Endothelial cell of umbilical vein (primary cell): ENCODE measurements around the gene HIVEP1. TPM values are rescaled to one million over a fixed set of nuclear protein-coding genes. Genes with fewer than 3 reads are reported as not detected.

Source experiments
- BruUV-seq: library from RNA; stranded (reverse); fragments of 400-500 nt; replicated peaks from 2 replicates; lab custom pipeline; 2021; lab: Mats Ljungman, UMichigan
- CTCF ChIA-PET: fragments of 300-600, 350-600 bp; sonication (Branson Sonifier 250); formaldehyde crosslinking; loops from one replicate; lab custom pipeline; 2021; ENCODE audit warnings: antibody characterized with exemption, inconsistent platforms; lab: Charles Lee
- POLR2A ChIA-PET: fragments of 300-600, 350-600 bp; sonication (Branson Sonifier 250); formaldehyde crosslinking; loops from one replicate; lab custom pipeline; 2021; ENCODE audit warnings: antibody characterized with exemption, inconsistent platforms; lab: Charles Lee
- DNase-seq: peaks from one replicate; pipeline ENCODE4 v3.0.0-alpha.2; 2011; ENCODE audit warnings: low read depth, low spot score
- FAIRE-seq: peaks from 2 replicates; lab custom pipeline; 2011; peaks lifted over from hg19 to GRCh38; lab: Jason Lieb, UNC
- H2AFZ ChIP-seq: 2 replicates; pipeline ENCODE4 v1.6.0; 2012; ENCODE audit warnings: low read depth, low read length, control low read depth, inconsistent platforms
- H3K27ac ChIP-seq: 2 replicates; pipeline ENCODE4 v1.5.1; 2011; ENCODE audit warnings: low read depth, mild to moderate bottlenecking, control low read depth, low read length, moderate library complexity; ENCODE audit not compliant: insufficient read depth
- H3K27me3 ChIP-seq, 2 experiments: 2 replicates each; pipeline versions ENCODE4 v1.6.0 to v1.6.1; 2011; ENCODE audit warnings: low read length in 2 of 2, mixed read lengths in 1 of 2; ENCODE audit not compliant: control insufficient read depth in 2 of 2, insufficient read depth in 2 of 2
- H3K36me3 ChIP-seq, 2 experiments: 2 replicates in 1 of 2; 3 replicates in 1 of 2; pipeline ENCODE4 v1.5.1; 2011; ENCODE audit warnings: low read length in 2 of 2, mild to moderate bottlenecking in 1 of 2, moderate library complexity in 1 of 2; ENCODE audit not compliant: control insufficient read depth in 2 of 2, insufficient read depth in 2 of 2; ENCODE audit errors: extremely low read depth in 1 of 2
- H3K4me1 ChIP-seq: 3 replicates; pipeline ENCODE4 v1.5.1; 2011; ENCODE audit warnings: mild to moderate bottlenecking, low read length; ENCODE audit not compliant: control insufficient read depth, insufficient read depth; ENCODE audit errors: extremely low read depth
- H3K4me2 ChIP-seq: 2 replicates; pipeline ENCODE4 v1.6.1; 2011; ENCODE audit warnings: low read length, control low read depth, mixed read lengths; ENCODE audit not compliant: insufficient read depth
- H3K4me3 ChIP-seq, 3 experiments: fragments of 200-600 bp in 1 of 3; sonication (generic), shearing (Covaris generic) in 1 of 3; replicated peaks in 1 of 3; 2 replicates each; pipeline ENCODE4 v1.5.1; 2011 to 2016; ENCODE audit warnings: control low read depth in 3 of 3, low read length in 3 of 3, mild to moderate bottlenecking in 2 of 3, inconsistent platforms in 1 of 3, low read depth in 1 of 3, moderate library complexity in 1 of 3; ENCODE audit not compliant: insufficient read depth in 1 of 3
- H3K79me2 ChIP-seq: 2 replicates; pipeline ENCODE4 v1.6.0; 2012; ENCODE audit warnings: low read length, inconsistent platforms; ENCODE audit not compliant: control insufficient read depth, insufficient read depth
- H3K9ac ChIP-seq: replicated peaks from 2 replicates; pipeline ENCODE3; 2011; ENCODE audit warnings: low read length, control low read depth; ENCODE audit not compliant: insufficient read depth; ENCODE audit errors: extremely low read depth
- H3K9me1 ChIP-seq: replicated peaks from 3 replicates; pipeline ENCODE4 v1.6.0; 2011; ENCODE audit warnings: mild to moderate bottlenecking, low read length; ENCODE audit not compliant: control insufficient read depth, insufficient read depth; ENCODE audit errors: extremely low read depth
- H3K9me3 ChIP-seq: replicated peaks from 2 replicates; pipeline ENCODE4 v1.5.1; 2012; ENCODE audit warnings: low read length, inconsistent platforms; ENCODE audit not compliant: control insufficient read depth, insufficient read depth
- H4K20me1 ChIP-seq: replicated peaks from 2 replicates; pipeline ENCODE3; 2011; ENCODE audit warnings: mild to moderate bottlenecking, low read length; ENCODE audit not compliant: control insufficient read depth, insufficient read depth; ENCODE audit errors: extremely low read depth
- CTCF ChIP-seq, 2 donors: IDR thresholded peaks; 1 replicate in 1 of 2; 2 replicates in 1 of 2; pipeline ENCODE4 v1.5.1; 2011; ENCODE audit warnings: low read length in 2 of 2, mild to moderate bottlenecking in 2 of 2, moderate library complexity in 2 of 2, control low read depth in 1 of 2, inconsistent platforms in 1 of 2, low read depth in 1 of 2; ENCODE audit not compliant: insufficient read depth in 1 of 2; ENCODE audit errors: extremely low read depth in 1 of 2
- EZH2 ChIP-seq: IDR thresholded peaks from 2 replicates; pipeline ENCODE4 v1.6.1; 2012; ENCODE audit warnings: borderline replicate concordance, low read depth, mild to moderate bottlenecking, moderate library complexity, low read length, inconsistent platforms; ENCODE audit not compliant: severe bottlenecking
- FOS ChIP-seq: IDR thresholded peaks from 2 replicates; pipeline ENCODE4 v1.6.1; 2011; ENCODE audit warnings: mild to moderate bottlenecking, low read length, moderate library complexity, borderline replicate concordance; ENCODE audit not compliant: insufficient read depth
- GATA2 ChIP-seq: IDR thresholded peaks from 2 replicates; pipeline ENCODE4 v1.7.0; 2011; ENCODE audit warnings: low read depth, mild to moderate bottlenecking, moderate library complexity, mixed read lengths, low read length; ENCODE audit not compliant: insufficient read length, insufficient read depth
- JUN ChIP-seq: IDR thresholded peaks from 2 replicates; pipeline ENCODE4 v1.6.1; 2011; ENCODE audit warnings: borderline replicate concordance, low read depth; ENCODE audit not compliant: insufficient read length, insufficient read depth
- MAX ChIP-seq: IDR thresholded peaks from 2 replicates; pipeline ENCODE4 v1.6.1; 2011; ENCODE audit not compliant: insufficient read depth, insufficient read length
- MYC ChIP-seq: IDR thresholded peaks from one replicate; pipeline ENCODE4 v1.6.1; 2011; ENCODE audit warnings: mild to moderate bottlenecking, low read depth, low read length
- POLR2A ChIP-seq: IDR thresholded peaks from 2 replicates; pipeline ENCODE4 v1.6.1; 2012; ENCODE audit warnings: low read depth, mild to moderate bottlenecking, control low read depth, low read length
- POLR2AphosphoS5 ChIP-seq: IDR thresholded peaks from 2 replicates; pipeline ENCODE4 v1.6.1; 2012; ENCODE audit warnings: low read depth, mild to moderate bottlenecking, control low read depth, low read length, moderate library complexity; ENCODE audit not compliant: insufficient read depth
- dilution Hi-C: fragments of 300-500 bp; cut with MboI; formaldehyde crosslinking; loops from one replicate; pipeline ENCODE4 v1.15.0; 2019; ENCODE audit warnings: low sequenced_read_pairs; ENCODE audit not compliant: extremely low pct_ligation_motif_present
- intact Hi-C: fragments of 100-400 bp; cut with micrococcal nuclease; formaldehyde crosslinking; loops from one replicate; pipeline ENCODE4 v1.10.0; 2022
- polyA plus RNA-seq, 4 experiments: library from polyadenylated mRNA; depleted of rRNA in 3 of 4; stranded (reverse) in 3 of 4; unstranded in 1 of 4; fragments of >200 nt; gene quantifications; 2 replicates each; pipeline versions ENCODE4 v1.2.1 to v1.2.3, GENCODE V29; 2011 to 2012; ENCODE audit warnings: missing spikeins in 1 of 4
- total RNA-seq: library from RNA; stranded (reverse); gene quantifications from 2 replicates; pipeline ENCODE4 v1.2.3, GENCODE V29; 2021

HIVEP1 gene
- total and polyA plus RNA-seq, 2 donors (not counting 3 experiments of a cell fraction or from before 2014, with no cell fraction given): 33.5 to 49.2 TPM

- TF ChIP-seq POLR2A (no peak), MYC (no peak)
- H3K36me3 ChIP-seq: no peaks in the 10 kb centered on the region
- no peak for DNase-seq
- H4K20me1 ChIP-seq: peaks cover 6% of the 10 kb centered on the region
- H3K4me2 ChIP-seq: no peak overlapping the region
- BruUV-seq: no TSS peak
- no peak overlapping the region for H3K27ac ChIP-seq
- H3K9ac ChIP-seq: no peak overlapping the region
- H3K9me1 ChIP-seq: no peaks in the 10 kb centered on the region
- no peaks in the 10 kb centered on the region for H3K27me3 ChIP-seq
- H3K9me3 ChIP-seq: no peaks in the 10 kb centered on the region
- intact Hi-C loops: no loop called here
- dilution Hi-C loops: no loop called here
- POLR2A ChIA-PET: no interaction called here
- H2AFZ ChIP-seq: no peak overlapping the region
- FAIRE-seq: no peak
- no peak overlapping the region for H3K4me3 ChIP-seq
- H3K4me1 ChIP-seq: no peaks in the 10 kb centered on the region
- CTCF ChIA-PET: interaction anchor here (1.0 kb wide), 1 partner anchor 8 kb away, joined by 3 read pairs; no protein-coding TSS in a partner anchor
- peaks cover 52% of the 10 kb centered on the region for H3K79me2 ChIP-seq
Measured at GRCh38 chr6:12083302-12083701, 71.2 kb downstream of the HIVEP1 start.

- H3K27ac ChIP-seq: no peak overlapping the region
- H3K36me3 ChIP-seq: peaks cover 0 to 2% of the 10 kb centered on the region in 2 experiments
- no peaks in the 10 kb centered on the region for H3K9me1 ChIP-seq
- H3K27me3 ChIP-seq: no peaks in the 10 kb centered on the region
- no peak for TF ChIP-seq MYC
- TF ChIP-seq GATA2: no peak
- no peak for TF ChIP-seq POLR2A
- TF ChIP-seq FOS: no peak
- TF ChIP-seq JUN: no peak
- no peak for TF ChIP-seq POLR2AphosphoS5
- TF ChIP-seq MAX: no peak
- no peak for TF ChIP-seq CTCF (IDR thresholded peaks at IDR 0.05; ENCODE audit: extremely low read depth in 1 of 2, insufficient read depth in 1 of 2, low read depth in 1 of 2, low read length in 2 of 2)
- TF ChIP-seq EZH2: no peak
- peaks cover 4% of the 10 kb centered on the region for H4K20me1 ChIP-seq
- ChIA-PET CTCF (interaction anchor here (1.0 kb wide), 1 partner anchor 8 kb away, joined by 3 read pairs; no protein-coding TSS in a partner anchor), POLR2A (no interaction called here)
- no peak overlapping the region for H3K4me2 ChIP-seq
- H3K9ac ChIP-seq: no peak overlapping the region
- FAIRE-seq (no peak), DNase-seq (no peak)
- peaks cover 53% of the 10 kb centered on the region for H3K79me2 ChIP-seq
- dilution Hi-C loops (no loop called here), intact Hi-C loops (no loop called here)
- H3K9me3 ChIP-seq: no peaks in the 10 kb centered on the region
- no peak overlapping the region for H2AFZ ChIP-seq
- no TSS peak for BruUV-seq
- no peak overlapping the region for H3K4me3 ChIP-seq
- H3K4me1 ChIP-seq: no peaks in the 10 kb centered on the region
Measured at GRCh38 chr6:12083763-12084162, 71.7 kb downstream of the HIVEP1 start.
